IPS-18a (cell line): Measurements from ENCODE around the gene RAB3GAP2.
"Not testable (repeated sequence)": the region's sequence is repeated elsewhere in the genome, so short reads cannot be mapped to it uniquely, and the experiment has no call there.

Experiments
- H3K27ac ChIP-seq: one replicate; pipeline ENCODE4 v1.5.1; 2013; ENCODE audit warnings: low read length
- H3K27me3 ChIP-seq: one replicate; pipeline ENCODE4 v1.6.1; 2013; ENCODE audit warnings: mild to moderate bottlenecking, low read length; ENCODE audit not compliant: control insufficient read depth, insufficient read depth
- H3K36me3 ChIP-seq: one replicate; pipeline ENCODE4 v1.6.1; 2013; ENCODE audit warnings: low read depth, low read length; ENCODE audit not compliant: control insufficient read depth
- H3K4me1 ChIP-seq: one replicate; pipeline ENCODE4 v1.6.1; 2013; ENCODE audit warnings: low read depth, low read length; ENCODE audit not compliant: control insufficient read depth
- H3K4me3 ChIP-seq: one replicate; pipeline ENCODE4 v1.5.1; 2013; ENCODE audit warnings: low read length
- H3K9ac ChIP-seq: one replicate; pipeline ENCODE4 v1.6.1; 2013; ENCODE audit warnings: mild to moderate bottlenecking, low read length, moderate library complexity
- H3K9me3 ChIP-seq: one replicate; pipeline ENCODE4 v1.6.1; 2013; ENCODE audit warnings: low read depth, low read length; ENCODE audit not compliant: control insufficient read depth

Gene RAB3GAP2

DNA sequence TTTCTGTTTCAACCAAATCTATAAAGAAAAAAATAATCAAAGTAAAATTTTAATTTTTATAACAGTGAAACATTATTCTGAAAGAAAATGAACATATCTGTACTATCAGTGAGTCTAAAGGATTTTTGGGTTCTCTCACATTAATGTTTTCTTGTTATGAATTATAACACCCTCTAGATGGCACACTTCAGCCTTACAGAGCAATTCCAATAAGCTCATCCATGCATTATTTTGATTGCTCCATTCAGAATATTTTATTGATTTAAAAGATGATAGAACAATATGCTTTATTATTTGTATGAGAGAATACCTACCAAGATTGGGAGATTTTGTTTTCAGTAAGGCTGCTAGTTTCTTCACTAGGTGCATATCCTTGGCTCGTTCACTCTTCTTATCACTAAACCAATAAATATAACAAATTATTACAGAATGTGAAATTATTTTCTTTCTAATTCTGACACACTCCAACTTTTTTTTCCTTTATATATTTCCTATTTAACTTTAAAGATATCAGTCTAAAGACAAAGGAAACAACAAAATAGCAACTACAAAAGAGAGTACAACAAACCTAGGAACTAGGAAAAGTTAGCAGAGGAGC, 82.4 kb downstream of the RAB3GAP2 start:
- peaks cover 71% of the 10 kb centered on the region for H3K36me3 ChIP-seq

DNA sequence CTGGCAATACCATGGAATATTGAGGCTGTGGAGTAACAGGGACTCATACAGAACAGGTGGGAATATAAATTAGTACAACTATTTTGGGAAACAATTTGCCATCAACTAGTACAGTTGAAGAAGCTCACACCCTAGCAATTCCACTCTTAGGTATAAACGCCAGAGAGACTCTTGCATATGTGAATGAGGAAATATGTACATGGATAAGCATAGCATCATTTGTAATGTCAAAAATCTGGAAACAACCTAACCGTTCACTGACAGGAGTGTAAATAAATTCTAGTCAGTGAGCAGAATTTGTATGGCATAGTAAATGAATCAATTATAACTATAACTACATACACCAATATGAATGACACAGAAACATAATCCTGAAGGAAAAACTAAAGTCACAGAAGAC, 83.7 kb downstream of the RAB3GAP2 start:
- Histone ChIP-seq H3K9me3 (no peaks in the 10 kb centered on the region), H3K36me3 (peaks cover 66% of the 10 kb centered on the region), H3K9ac (no peak overlapping the region), H3K4me1 (no peaks in the 10 kb centered on the region), H3K27ac (no peak overlapping the region), H3K27me3 (no peaks in the 10 kb centered on the region), H3K4me3 (no peak overlapping the region)

More for the DNA sequence above, 82.4 kb downstream of the RAB3GAP2 start:
- Histone ChIP-seq H3K4me1 (no peaks in the 10 kb centered on the region), H3K9ac (no peak overlapping the region), H3K27me3 (no peaks in the 10 kb centered on the region), H3K9me3 (no peaks in the 10 kb centered on the region), H3K4me3 (no peak overlapping the region), H3K27ac (no peak overlapping the region)

- H3K9ac ChIP-seq, result no peak overlapping the region
- H3K4me3 ChIP-seq, result no peak overlapping the region
- no peaks in the 10 kb centered on the region for H3K27me3 ChIP-seq
- no peak overlapping the region for H3K27ac ChIP-seq
- no peaks in the 10 kb centered on the region for H3K4me1 ChIP-seq
- peaks cover 58% of the 10 kb centered on the region for H3K36me3 ChIP-seq
- no peaks in the 10 kb centered on the region for H3K9me3 ChIP-seq
Observed at GRCh38 chr1:220186752-220187151, 85.5 kb downstream of the RAB3GAP2 start.

DNA sequence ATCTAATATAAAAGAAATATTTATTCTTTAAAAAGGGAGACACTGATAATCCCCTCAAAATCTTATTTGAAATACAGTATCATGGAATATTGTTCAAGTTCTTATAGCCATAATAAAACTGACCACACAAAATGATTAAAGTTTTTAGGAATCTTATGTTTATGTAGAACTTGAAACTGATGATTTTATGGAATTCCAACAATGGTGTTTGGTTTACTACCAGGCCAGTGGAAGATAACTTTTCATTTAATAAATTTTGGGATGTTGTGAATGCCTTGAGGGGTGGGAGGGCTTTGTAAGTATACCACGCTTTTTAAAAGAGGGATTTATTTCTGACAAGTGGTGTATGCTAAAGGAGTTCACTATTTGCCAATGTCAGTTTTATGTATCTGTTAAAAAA, 87.7 kb downstream of the RAB3GAP2 start:
- no peak overlapping the region for H3K9ac ChIP-seq
- H3K36me3 ChIP-seq, result peaks cover 46% of the 10 kb centered on the region
- no peaks in the 10 kb centered on the region for H3K9me3 ChIP-seq
- H3K4me1 ChIP-seq, result no peaks in the 10 kb centered on the region
- H3K4me3 ChIP-seq, result no peak overlapping the region
- no peak overlapping the region for H3K27ac ChIP-seq
- H3K27me3 ChIP-seq, result no peaks in the 10 kb centered on the region

- Histone ChIP-seq H3K4me3 (no peak overlapping the region), H3K9me3 (no peaks in the 10 kb centered on the region), H3K9ac (no peak overlapping the region)
Observed at GRCh38 chr1:220182656-220183055, 89.6 kb downstream of the RAB3GAP2 start.

GRCh38 chr1:220182111-220182510, 90.1 kb downstream of the RAB3GAP2 start:
- no peak overlapping the region for H3K9ac ChIP-seq
- no peak overlapping the region for H3K27ac ChIP-seq
- peaks cover 29% of the 10 kb centered on the region for H3K36me3 ChIP-seq

More at GRCh38 chr1:220182656-220183055, 89.6 kb downstream of the RAB3GAP2 start:
- peaks cover 33% of the 10 kb centered on the region for H3K36me3 ChIP-seq
- no peak overlapping the region for H3K27ac ChIP-seq
- no peaks in the 10 kb centered on the region for H3K27me3 ChIP-seq
- no peaks in the 10 kb centered on the region for H3K4me1 ChIP-seq

GRCh38 chr1:220176540-220176939, 95.7 kb downstream of the RAB3GAP2 start:
- no peak overlapping the region for H3K4me3 ChIP-seq
- H3K27ac ChIP-seq, result no peak overlapping the region
- no peaks in the 10 kb centered on the region for H3K9me3 ChIP-seq
- peaks cover 10% of the 10 kb centered on the region for H3K36me3 ChIP-seq
- H3K4me1 ChIP-seq, result no peaks in the 10 kb centered on the region
- no peaks in the 10 kb centered on the region for H3K27me3 ChIP-seq
- no peak overlapping the region for H3K9ac ChIP-seq

More at GRCh38 chr1:220182111-220182510, 90.1 kb downstream of the RAB3GAP2 start:
- no peaks in the 10 kb centered on the region for H3K27me3 ChIP-seq
- no peak overlapping the region for H3K4me3 ChIP-seq
- no peaks in the 10 kb centered on the region for H3K4me1 ChIP-seq
- no peaks in the 10 kb centered on the region for H3K9me3 ChIP-seq

DNA sequence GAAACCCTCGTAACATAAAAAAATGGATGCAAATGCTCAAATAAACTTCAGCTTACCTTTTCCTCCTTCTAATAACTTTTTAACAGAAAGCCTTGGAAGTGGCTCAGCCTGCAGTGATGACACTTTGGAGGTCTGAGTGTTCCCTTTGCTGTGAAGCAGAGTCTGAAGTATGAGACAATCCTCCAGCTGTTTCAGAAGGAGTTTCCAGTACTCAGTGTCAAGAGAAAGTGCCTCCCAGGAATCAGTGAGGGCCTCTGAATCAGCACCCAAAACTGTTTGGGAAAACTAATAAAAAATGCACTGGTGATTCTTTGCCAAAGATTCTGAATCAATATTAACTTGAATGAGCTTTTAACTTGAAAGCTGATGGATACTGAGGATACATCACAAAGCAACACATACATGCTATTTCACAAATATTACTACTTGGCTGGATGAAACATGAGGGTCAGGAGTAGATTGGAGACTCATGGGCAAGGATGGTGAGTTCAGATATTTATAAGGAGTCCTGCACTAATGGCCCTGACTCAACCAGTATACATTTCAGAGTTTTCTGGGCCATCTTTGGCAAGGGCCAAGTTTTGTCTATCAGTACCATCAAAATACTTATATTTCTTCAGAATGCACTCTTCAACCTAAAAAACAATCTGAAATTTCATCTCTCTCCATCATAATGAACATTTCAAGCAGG, 101.3 kb downstream of the RAB3GAP2 start:
- peaks cover 49% of the 10 kb centered on the region for H3K36me3 ChIP-seq
- no peaks in the 10 kb centered on the region for H3K27me3 ChIP-seq
- no peaks in the 10 kb centered on the region for H3K4me1 ChIP-seq
- no peak overlapping the region for H3K4me3 ChIP-seq
- H3K9me3 ChIP-seq, result no peaks in the 10 kb centered on the region
- no peak overlapping the region for H3K27ac ChIP-seq
- no peak overlapping the region for H3K9ac ChIP-seq

- not testable (repeated sequence) for H3K27me3 ChIP-seq, H3K9ac ChIP-seq, H3K27ac ChIP-seq, H3K4me1 ChIP-seq, H3K4me3 ChIP-seq, H3K9me3 ChIP-seq
- peaks cover 58% of the 10 kb centered on the region for H3K36me3 ChIP-seq
Observed at GRCh38 chr1:220169887-220170286, 102.4 kb downstream of the RAB3GAP2 start.

DNA sequence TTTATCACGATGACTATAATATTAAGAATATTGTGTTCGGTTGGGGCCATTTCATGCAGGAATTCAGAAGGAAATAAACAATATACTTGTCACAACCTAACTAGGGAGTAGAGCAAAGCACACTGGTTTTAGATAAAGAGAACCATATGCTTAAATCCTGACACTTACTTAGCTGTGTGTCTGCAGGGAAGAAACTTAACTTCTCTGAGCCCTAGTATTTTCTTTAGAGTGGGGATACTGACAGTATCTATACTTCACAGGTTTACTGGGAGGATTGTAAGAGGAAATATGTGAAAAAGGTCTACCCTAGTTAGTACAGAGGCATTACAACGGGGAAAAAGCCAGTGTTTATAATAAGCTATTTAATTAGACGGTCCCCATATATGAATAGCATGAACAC, 105.4 kb downstream of the RAB3GAP2 start:
- Histone ChIP-seq H3K4me3 (no peak overlapping the region), H3K27ac (no peak overlapping the region), H3K36me3 (peaks cover 65% of the 10 kb centered on the region), H3K27me3 (no peaks in the 10 kb centered on the region), H3K9me3 (no peaks in the 10 kb centered on the region), H3K4me1 (no peaks in the 10 kb centered on the region), H3K9ac (no peak overlapping the region)

DNA sequence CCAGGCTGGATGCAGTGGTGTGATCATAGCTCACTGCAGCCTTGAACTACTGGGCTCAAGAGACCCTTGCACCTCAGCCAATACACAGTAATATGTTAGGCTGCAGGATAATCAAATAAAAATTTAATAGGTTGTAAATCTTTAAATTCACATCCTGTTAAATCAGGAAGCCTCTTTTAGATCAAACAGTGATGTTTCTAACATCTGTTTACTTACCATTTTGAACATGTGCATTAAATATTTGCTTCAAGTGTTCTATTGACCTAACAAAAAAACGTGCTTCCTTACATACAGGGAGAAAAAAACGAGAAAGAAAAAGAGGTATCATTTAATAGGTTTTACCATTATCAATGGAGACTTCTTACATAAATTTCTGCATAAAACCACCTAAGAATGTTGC, 107.7 kb downstream of the RAB3GAP2 start:
- H3K9ac ChIP-seq, result no peak overlapping the region
- no peaks in the 10 kb centered on the region for H3K4me1 ChIP-seq
- no peaks in the 10 kb centered on the region for H3K9me3 ChIP-seq
- H3K27ac ChIP-seq, result no peak overlapping the region
- no peaks in the 10 kb centered on the region for H3K27me3 ChIP-seq
- H3K4me3 ChIP-seq, result no peak overlapping the region
- peaks cover 57% of the 10 kb centered on the region for H3K36me3 ChIP-seq

- Histone ChIP-seq H3K9ac (no peak overlapping the region), H3K9me3 (no peaks in the 10 kb centered on the region), H3K27ac (no peak overlapping the region), H3K27me3 (no peaks in the 10 kb centered on the region), H3K4me1 (no peaks in the 10 kb centered on the region), H3K36me3 (peaks cover 54% of the 10 kb centered on the region), H3K4me3 (no peak overlapping the region)
Observed at GRCh38 chr1:220164116-220164515, 108.1 kb downstream of the RAB3GAP2 start.
